Measurements from ENCODE around the gene ASXL1. TPM values are rescaled to one million over a fixed set of nuclear protein-coding genes. Genes with fewer than 3 reads are reported as not detected.
A peak's percentile ranks its signal among the peaks of the same experiment; 100 is the strongest.

Gene ASXL1
- total and polyA plus RNA-seq, 2 donors (not counting 1 experiment from before 2014, with no cell fraction given), result 93.0 to 180 TPM

DNA sequence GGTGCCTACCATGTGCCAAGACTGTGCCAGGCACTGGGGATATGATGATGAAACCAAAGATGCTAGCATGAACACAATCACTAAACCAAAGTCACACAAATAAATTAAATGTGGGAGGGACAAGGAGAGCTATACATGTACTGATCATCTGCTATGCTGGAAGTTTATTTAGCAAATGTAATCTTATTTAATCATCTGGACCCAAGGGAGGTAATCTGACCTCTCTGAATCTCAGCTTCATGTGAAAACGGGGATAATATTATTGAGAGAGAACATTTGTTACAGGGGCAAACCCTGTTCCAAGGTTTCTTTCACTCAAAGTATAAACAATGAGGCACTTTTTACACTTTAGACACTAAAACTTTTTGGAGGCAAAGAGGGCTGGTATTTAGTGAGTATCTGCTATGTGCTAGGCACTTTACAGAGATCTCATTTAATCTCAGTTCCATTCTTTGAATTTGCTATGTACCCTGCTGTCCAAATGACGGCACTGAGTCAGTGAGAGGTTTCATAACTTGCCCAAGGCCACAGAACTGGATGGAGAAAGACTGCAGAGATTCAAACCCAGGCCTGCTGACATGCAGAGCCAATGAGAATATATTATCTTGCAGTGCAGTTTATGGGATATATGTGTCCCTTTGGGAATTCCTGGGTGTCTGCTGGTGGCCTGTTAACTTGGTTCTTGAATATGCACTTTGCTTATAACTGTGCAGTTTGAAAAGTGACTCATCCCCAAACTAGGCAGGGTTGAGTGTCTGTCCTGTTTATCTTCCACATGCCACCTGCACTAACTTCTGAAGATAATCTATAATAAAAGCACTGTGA, 3.3 kb upstream of the ASXL1 start:
- H2AFZ ChIP-seq (ENCODE audit: insufficient read depth, low read depth, low read length, poor library complexity, severe bottlenecking), result no peak overlapping the region
- peaks cover 53% of the 10 kb centered on the region for H3K4me1 Mint-ChIP-seq
- H3K36me3 ChIP-seq (replicated peaks in 1 of 2; ENCODE audit: control extremely low read depth in 1 of 2, control insufficient read depth in 1 of 2, extremely low read depth in 1 of 2, insufficient read depth in 2 of 2, low read length in 1 of 2), result no peaks in the 10 kb centered on the region
- H3K4me1 ChIP-seq (ENCODE audit: control insufficient read depth in 2 of 2, insufficient read depth in 2 of 2, low read length in 2 of 2), result peaks cover 28 to 53% of the 10 kb centered on the region in 2 donors
- H3K9me3 ChIP-seq (ENCODE audit: control extremely low read depth in 1 of 3, control insufficient read depth in 2 of 3, insufficient read depth in 1 of 3, low read length in 2 of 3), result no peaks in the 10 kb centered on the region
- peak overlapping the region; percentile 86 for H3K27ac Mint-ChIP-seq
- ChIA-PET POLR2A (no interaction called here), CTCF (interaction anchor here (1.2 to 3.1 kb wide), 2 partner anchors 18 to 75 kb away, joined by 3 to 13 read pairs; no protein-coding TSS in a partner anchor)
- H4K20me1 ChIP-seq (ENCODE audit: control insufficient read depth, insufficient read depth, low read length, poor library complexity, severe bottlenecking), result peaks cover 11% of the 10 kb centered on the region
- no peak for DNase-seq
- peaks cover 12% of the 10 kb centered on the region for H3K79me2 ChIP-seq (ENCODE audit: control insufficient read depth, insufficient read depth, low read length)
- H3K27me3 ChIP-seq (replicated peaks in 1 of 4; ENCODE audit: control extremely low read depth in 1 of 4, control insufficient read depth in 3 of 4, insufficient read depth in 4 of 4, low read length in 3 of 4), result no peaks in the 10 kb centered on the region
- 44% methylated on average over 1 of the region's 2 CpGs for WGBS (ENCODE audit: insufficient coverage)
- H3K27me3 Mint-ChIP-seq, result no peaks in the 10 kb centered on the region
- ATAC-seq (ENCODE audit: low read depth), result no peak
- H3K27ac ChIP-seq (ENCODE audit: low read length in 2 of 2), result peak overlapping the region; percentile 61 to 77
- H3K4me3 Mint-ChIP-seq, result peak overlapping the region; percentile 48
- TF ChIP-seq, protein P1, sequence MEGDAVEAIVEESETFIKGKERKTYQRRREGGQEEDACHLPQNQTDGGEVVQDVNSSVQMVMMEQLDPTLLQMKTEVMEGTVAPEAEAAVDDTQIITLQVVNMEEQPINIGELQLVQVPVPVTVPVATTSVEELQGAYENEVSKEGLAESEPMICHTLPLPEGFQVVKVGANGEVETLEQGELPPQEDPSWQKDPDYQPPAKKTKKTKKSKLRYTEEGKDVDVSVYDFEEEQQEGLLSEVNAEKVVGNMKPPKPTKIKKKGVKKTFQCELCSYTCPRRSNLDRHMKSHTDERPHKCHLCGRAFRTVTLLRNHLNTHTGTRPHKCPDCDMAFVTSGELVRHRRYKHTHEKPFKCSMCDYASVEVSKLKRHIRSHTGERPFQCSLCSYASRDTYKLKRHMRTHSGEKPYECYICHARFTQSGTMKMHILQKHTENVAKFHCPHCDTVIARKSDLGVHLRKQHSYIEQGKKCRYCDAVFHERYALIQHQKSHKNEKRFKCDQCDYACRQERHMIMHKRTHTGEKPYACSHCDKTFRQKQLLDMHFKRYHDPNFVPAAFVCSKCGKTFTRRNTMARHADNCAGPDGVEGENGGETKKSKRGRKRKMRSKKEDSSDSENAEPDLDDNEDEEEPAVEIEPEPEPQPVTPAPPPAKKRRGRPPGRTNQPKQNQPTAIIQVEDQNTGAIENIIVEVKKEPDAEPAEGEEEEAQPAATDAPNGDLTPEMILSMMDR (IDR thresholded peaks at IDR 0.05), result no peak
- no peak for TF ChIP-seq EZH2 (IDR thresholded peaks at IDR 0.05; ENCODE audit: borderline replicate concordance, insufficient read depth, low read depth, low read length, poor library complexity, severe bottlenecking)
- no peak overlapping the region for H3K9ac ChIP-seq (ENCODE audit: low read length)
- H3K4me3 ChIP-seq (ENCODE audit: control extremely low read depth in 1 of 5, extremely low read depth in 1 of 5, insufficient read depth in 1 of 5, low read depth in 2 of 5, low read length in 4 of 5), result no peak overlapping the region
- peak overlapping the region; percentile 17 for H3K4me2 ChIP-seq (replicated peaks; ENCODE audit: low read depth, low read length, poor library complexity, severe bottlenecking)
- no peaks in the 10 kb centered on the region for H3K9me3 Mint-ChIP-seq (ENCODE audit: insufficient read depth)
- intact Hi-C loops (cut with micrococcal nuclease), result loop anchor here (1.0 to 5.0 kb wide), 3 partner anchors 12 to 182 kb away; no protein-coding TSS in a partner anchor

DNA sequence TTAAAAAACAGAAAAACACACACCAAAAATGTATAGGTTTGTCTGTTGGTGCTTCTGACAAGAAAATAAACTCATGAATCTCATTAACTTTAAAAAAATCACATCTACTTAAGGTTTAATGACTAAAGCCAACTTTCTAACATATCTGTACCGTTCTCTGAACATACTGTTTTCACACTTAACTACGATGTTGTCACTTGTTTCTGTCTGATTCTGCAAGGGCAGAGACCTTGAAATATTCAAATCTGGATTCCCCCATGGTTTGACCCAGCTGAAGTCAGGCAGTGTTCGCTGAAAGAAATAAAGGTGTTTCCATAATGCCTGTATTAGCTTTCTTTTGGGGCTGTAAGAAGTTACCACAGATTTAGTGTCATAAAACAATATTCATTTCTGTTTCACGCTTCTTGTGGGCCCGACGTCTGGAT, 2.7 kb upstream of the ASXL1 start:
- Histone ChIP-seq H3K4me1 (ENCODE audit: control insufficient read depth in 2 of 2, insufficient read depth in 2 of 2, low read length in 2 of 2) (peaks cover 34 to 54% of the 10 kb centered on the region in 2 donors), H3K9me3 (ENCODE audit: control extremely low read depth in 1 of 3, control insufficient read depth in 2 of 3, insufficient read depth in 1 of 3, low read length in 2 of 3) (no peaks in the 10 kb centered on the region), H3K9ac (ENCODE audit: low read length) (no peak overlapping the region), H3K4me2 (replicated peaks; ENCODE audit: low read depth, low read length, poor library complexity, severe bottlenecking) (peak overlapping the region; percentile 17), H3K4me3 (ENCODE audit: control extremely low read depth in 1 of 5, extremely low read depth in 1 of 5, insufficient read depth in 1 of 5, low read depth in 2 of 5, low read length in 4 of 5) (no peak overlapping the region), H3K27ac (ENCODE audit: low read length in 2 of 2) (peak overlapping the region; percentile 61 to 77), H3K36me3 (replicated peaks in 1 of 2; ENCODE audit: control extremely low read depth in 1 of 2, control insufficient read depth in 1 of 2, extremely low read depth in 1 of 2, insufficient read depth in 2 of 2, low read length in 1 of 2) (no peaks in the 10 kb centered on the region), H3K27me3 (replicated peaks in 1 of 4; ENCODE audit: control extremely low read depth in 1 of 4, control insufficient read depth in 3 of 4, insufficient read depth in 4 of 4, low read length in 3 of 4) (no peaks in the 10 kb centered on the region), H3K79me2 (ENCODE audit: control insufficient read depth, insufficient read depth, low read length) (peaks cover 18% of the 10 kb centered on the region), H4K20me1 (ENCODE audit: control insufficient read depth, insufficient read depth, low read length, poor library complexity, severe bottlenecking) (peaks cover 17% of the 10 kb centered on the region), H2AFZ (ENCODE audit: insufficient read depth, low read depth, low read length, poor library complexity, severe bottlenecking) (no peak overlapping the region)
- Mint-ChIP-seq H3K27ac (peak overlapping the region; percentile 86), H3K9me3 (ENCODE audit: insufficient read depth) (no peaks in the 10 kb centered on the region), H3K4me1 (peaks cover 53% of the 10 kb centered on the region), H3K27me3 (no peaks in the 10 kb centered on the region), H3K4me3 (peak overlapping the region; percentile 48)
- no peak for TF ChIP-seq EZH2 (IDR thresholded peaks at IDR 0.05; ENCODE audit: borderline replicate concordance, insufficient read depth, low read depth, low read length, poor library complexity, severe bottlenecking)
- TF ChIP-seq, protein P1 (IDR thresholded peaks at IDR 0.05), result no peak
- intact Hi-C loops (cut with micrococcal nuclease), result loop anchor here (1.0 to 5.0 kb wide), 3 partner anchors 12 to 182 kb away; no protein-coding TSS in a partner anchor
- POLR2A ChIA-PET, result no interaction called here
- CTCF ChIA-PET, result interaction anchor here (1.2 kb wide), 1 partner anchor 75 kb away, joined by 3 read pairs; no protein-coding TSS in a partner anchor
- 13% methylated on average over 3 of the region's 6 CpGs for WGBS (ENCODE audit: insufficient coverage)
- ATAC-seq (ENCODE audit: low read depth) (no peak), DNase-seq (peak; percentile 53)
